ENCODE results near the gene KRABD2.
"Not testable (repeated sequence)": the region's sequence is repeated elsewhere in the genome, so short reads cannot be mapped to it uniquely, and the experiment has no call there.

Gene KRABD2

DNA sequence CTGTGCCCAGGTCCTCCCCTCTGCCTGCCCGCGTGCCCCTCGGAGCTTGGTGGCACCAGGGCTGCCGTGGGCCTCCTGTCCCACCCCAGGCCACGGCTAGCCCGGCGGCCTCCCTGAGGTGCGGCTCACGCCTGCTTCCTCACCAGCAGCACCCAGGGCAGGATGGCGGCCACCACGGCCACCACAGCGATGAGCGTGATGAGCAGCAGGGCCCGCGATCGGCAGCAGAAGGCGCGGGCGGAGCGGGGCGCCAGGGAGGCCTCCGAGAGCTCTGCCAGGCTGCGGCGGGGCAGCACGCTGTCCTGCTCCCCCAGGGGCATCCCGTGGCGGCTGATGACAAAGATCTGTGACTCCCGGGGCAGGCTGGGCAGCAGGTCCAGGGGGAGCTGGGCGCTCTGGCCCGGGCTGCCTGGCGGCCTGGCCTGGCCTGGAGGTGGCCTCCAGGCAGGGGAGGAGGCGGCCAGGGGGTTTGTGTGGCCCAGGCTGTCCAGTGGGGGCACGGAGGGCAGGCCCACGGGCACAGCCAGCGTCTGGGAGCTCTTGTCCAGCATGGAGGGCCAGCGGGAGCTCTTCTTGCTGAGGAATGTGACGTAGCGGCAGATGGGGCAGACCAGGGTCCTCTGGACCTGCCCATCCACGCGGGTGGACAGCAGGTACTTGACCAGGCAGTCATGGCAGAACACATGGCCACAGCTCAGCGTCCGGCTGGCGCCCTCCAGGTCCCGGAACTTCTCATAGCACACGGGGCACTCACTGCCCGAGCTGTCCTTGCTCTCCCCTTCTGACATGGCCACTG, 16.4 kb upstream of the KRABD2 start:
- DNase-seq (ENCODE audit: low read depth), result no peak

DNA sequence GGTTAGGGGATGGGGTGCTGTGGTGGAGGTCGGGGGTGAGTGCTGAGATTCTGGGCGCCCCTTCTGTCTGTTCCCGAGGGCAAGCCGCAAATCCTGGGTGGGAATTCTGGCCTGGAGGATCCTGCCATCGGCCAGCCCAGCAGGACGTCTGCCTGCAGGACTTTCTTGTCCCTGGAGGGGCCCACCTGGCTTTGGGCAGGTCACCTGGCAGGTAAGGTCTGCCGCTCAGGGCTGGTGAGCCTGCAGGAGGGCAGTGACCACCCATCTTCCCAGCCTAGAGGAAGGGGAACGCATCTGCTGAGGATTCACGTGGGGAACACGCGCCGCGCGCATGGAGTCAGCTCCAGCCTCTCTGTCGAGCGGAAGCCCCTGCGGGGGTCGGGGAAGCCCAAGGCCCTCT, 15.8 kb upstream of the KRABD2 start:
- DNase-seq (ENCODE audit: low read depth), result no peak

DNA sequence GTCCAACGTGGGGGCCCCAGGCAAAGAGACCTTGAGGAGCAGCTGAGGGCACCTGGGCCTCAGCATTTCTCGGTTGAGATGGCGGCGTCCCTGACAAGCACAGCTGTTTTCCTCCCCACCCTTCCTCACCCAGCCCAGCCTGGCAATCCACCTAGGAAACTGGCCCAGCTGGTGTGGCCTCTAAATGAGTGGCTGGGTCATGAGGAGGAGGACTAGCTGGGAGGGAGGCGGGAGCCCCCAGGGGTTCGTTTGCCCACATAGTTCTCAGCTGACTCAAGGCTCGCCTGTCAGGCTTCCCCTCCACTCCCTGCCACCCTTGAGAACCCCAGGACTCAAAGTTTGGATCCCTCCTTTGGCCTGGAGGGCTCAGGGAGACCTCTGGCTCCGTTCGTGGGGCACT, 15.2 kb upstream of the KRABD2 start:
- DNase-seq (ENCODE audit: low read depth), result no peak

DNA sequence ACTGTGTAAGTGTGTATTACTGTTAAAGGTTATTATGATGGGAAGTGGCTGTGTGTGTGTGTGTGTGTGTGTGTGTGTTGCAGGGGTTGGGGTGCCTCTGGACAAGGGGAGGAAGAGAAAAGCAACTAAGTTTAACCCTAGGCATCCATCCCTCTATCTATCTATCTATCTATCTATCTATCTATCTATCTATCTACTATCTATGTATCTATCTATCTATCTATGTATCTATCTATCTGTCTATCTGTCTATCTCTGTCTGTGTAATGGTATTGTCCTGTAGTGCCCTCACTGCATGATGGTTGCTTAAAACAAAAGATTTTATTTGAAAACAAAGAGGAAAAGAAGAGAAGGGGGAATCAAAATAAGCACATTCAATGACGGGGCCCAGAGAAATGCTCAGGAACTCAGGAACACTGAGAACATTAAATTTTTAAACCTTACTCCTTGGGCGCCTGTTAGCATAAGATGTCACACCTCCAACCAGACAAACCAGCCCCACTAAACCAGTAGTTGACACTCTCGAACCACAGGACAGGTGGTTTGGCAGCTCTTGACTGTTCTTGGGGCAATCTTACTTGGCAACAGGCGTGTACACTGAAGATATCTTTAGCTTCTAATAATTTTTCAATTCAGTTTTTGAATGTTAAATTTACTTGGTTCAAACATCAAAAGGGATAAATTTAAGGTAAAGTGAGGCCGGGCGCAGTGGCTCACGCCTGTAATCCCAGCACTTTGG, 11.6 kb upstream of the KRABD2 start:
- DNase-seq (ENCODE audit: low read depth), result no peak

DNA sequence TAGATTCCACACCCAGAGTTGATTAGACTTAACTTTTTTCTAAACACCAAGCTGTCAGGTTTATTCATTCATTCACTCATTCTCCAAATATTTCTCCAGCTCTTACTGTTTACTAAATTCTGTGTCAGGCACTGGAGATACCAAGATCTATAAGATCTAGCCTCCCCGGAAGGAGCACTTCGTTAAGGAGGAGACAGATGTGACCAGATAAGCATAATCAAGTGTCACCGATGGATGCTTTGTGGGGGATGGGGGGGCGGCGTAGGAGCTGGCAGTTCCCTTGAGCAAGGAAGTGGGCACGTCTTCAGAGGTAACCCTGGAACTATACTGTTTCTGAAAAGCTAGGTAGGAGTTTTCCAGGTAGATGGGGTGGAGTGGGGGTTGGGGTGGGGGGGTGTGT, 10.3 kb upstream of the KRABD2 start:
- no peak for DNase-seq (ENCODE audit: low read depth)

DNA sequence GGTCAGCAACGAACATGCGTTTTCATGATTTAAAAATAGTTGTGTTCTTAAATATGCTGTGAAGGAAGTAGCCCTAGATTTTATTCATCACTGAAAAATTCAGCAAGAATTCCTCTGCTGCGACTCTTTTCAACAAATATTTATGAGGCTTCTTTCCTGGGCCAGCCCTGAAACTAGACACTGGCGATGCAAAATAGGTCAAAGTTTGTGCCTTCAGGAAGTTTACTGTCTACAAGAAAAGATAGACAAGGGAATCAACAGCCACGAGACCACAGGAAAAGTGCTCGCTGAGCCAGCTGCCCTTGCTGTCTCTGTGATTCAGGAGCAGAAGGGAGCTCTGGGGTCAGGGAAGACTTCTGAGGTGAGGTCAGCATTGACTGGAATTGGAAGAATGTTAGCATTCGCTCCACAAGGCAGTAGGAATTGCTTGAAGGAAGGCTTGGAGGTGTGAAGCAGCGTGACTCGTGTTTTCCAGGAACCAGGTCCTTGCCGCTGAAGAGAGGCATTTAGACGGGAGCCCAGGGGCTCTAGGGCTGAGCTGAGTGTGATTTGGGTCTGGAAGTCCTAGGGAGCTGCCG, 8.4 kb upstream of the KRABD2 start:
- DNase-seq (ENCODE audit: low read depth), result no peak

DNA sequence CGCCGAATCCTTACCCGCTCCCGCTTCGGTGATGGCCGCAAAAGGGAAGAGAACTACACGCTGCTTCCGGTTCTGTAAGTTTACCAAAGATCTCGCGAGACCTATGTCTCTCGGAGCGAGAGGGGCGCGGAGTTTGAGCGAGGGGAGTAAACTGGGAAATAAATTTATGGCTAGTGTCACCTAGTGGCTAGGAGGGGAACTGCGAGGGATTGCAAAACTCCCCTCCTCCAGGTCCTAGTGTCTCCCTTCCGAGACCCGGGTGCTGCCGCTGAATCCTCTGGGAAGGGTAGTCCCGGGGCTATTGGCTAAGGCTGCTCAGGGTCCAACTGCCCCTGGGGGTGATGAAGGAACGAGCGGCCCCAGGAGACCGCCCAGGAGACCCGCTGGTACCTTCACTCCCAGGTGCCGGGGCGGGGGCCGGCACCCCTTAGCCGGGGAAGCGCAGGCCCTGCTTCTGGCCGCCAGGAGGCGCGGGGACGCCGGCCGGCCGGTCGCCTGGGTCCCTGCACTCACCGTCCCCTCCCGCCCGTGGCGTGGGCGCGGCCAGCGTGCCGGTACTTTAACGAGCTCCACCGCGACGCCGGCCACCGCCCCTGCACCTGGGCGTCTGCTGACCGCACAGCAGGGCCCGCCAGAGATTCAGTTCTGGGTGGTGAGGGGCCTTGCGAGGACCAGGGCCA, 6.8 kb upstream of the KRABD2 start, which contains the start of gene RPL26:
RPL26 (minus strand) TSS at position 51 of the 680 bp plus-strand sequence. CDS start 883 bp downstream, outside the sequence.
- DNase-seq (ENCODE audit: low read depth), result peak; percentile 91

DNA sequence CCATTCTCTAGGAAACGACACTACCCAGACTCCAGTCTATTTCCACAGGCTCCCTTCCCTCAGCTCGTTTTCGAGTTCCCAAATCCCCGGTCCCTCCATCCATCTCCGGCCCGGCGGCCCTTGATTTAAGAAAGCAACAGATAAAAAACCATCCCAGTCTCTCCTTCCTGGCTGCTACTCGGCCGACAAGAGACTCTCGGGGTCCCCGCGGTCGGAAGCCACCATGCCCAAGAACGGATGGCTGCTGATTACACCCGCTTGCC, 6.3 kb upstream of the KRABD2 start:
- no peak for DNase-seq (ENCODE audit: low read depth)

DNA sequence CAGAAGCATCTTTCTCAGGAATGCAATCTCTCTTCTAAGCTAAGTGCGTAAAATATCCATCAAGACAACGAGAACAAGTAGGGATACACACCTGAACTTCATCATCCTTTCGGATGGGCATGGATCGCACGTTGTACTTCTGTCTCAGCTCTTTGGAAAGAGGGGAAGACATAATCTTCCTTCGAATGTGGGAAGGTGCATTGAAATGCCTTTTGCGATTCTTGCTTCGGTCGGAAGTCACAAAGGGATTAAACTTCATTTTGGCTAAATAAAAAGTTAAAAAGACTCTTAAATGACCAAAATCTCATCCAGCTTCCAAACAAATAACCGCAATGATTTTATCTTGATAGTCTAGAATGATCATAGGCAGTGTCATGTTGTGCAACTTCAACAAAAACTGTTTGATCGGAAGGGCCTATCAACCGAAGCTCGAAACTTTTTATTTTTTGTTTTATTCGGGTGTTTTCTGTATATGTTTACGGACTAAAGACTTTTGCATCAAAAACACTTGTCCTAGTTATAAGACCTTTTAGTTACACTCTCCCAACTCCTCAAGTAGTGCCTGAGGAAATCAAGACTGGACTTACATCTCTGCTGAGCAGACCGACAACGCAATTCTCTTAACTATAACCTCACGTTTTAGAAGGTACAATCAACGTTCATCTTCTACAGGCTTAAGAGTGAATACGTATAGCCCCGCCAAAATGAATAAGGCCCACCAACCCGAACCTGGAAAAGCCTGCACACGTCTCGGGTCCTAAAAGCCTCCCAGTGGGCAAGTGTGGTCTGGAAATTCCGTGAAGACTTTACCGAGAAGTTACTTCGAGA, 5.8 kb upstream of the KRABD2 start:
- no peak for DNase-seq (ENCODE audit: low read depth)

DNA sequence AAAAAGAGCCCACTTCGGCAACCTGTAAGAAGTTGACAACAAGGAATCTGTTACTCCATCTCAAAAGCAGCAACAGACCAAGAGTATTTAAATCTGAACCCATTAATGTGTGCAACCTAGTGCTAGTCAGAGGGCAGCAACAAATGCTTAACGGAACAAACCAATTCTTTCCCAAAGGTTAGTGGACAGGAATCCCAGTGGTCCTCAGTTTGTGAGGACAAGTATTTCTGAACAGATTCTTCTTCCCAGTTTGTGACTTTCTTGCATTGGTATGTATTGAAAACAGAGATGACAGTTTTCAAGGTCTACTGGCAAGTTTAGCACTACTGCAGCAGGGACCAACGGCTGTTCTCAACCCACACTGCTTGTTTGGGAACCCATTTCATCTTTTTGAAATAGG, 3.5 kb upstream of the KRABD2 start:
- DNase-seq (ENCODE audit: low read depth), result no peak

DNA sequence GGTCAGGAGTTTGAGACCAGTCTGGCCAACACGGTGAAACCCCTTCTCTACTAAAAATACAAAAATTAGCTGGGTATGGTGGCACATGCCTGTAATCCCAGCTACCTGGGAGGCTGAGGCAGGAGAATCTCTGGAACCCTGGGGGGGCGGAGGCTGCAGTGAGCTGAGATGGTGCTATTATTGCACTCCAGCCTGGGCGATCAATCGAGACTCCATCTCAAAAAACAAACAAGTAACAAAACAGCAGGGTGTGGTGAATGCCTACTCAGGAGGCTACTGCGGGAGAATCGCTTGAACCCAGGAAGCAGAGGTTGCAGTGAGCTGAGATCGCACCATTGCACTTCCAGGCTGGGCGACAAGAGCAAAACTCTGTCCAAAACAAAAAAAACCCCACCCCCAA, 1.6 kb upstream of the KRABD2 start:
- not testable (repeated sequence) for DNase-seq (ENCODE audit: low read depth)

DNA sequence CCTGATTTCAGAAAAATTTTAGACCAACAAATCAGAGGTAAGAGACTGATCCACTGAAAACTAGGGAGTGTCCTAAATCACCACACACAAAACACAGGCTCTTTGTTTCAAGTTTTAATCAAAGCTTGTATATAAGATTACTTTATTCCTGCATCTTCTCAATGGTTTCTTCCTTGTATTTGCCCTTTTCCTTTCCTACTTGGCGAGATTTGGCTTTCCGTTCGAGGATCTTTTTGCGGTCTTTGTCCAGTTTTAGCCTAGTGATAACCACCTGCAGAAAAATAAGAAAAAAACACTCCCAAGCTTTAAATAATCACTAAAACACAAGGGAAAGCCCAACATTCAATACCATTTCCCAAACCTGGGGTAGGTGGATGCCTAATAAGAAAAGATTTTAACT, 918 bp upstream of the KRABD2 start:
- DNase-seq (ENCODE audit: low read depth), result no peak

DNA sequence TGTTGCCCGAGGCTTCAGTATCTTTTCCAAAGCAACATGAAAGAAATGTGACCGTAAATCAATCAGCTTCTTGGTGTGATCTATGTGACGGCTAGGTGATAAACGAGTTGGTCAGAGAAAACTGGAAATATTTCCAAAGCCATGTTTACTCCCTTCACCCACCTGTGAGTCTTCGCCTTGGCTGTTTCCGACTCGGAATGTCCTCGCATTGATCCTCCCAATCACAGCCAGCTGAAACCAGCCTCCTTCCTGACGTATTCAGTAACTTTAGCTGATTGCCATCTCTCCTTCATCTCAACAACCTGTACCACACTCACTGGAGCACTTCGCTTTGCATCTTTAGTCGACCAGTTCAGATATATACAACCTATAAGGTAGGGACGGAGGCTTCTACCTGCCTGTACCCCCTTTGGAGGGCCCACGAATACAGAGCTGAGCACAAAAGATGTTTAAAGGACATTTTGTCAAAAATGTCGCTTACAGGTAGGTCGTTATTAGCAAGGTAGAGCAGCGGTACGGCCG, 705 bp downstream of the KRABD2 start:
- DNase-seq (ENCODE audit: low read depth), result no peak

DNA sequence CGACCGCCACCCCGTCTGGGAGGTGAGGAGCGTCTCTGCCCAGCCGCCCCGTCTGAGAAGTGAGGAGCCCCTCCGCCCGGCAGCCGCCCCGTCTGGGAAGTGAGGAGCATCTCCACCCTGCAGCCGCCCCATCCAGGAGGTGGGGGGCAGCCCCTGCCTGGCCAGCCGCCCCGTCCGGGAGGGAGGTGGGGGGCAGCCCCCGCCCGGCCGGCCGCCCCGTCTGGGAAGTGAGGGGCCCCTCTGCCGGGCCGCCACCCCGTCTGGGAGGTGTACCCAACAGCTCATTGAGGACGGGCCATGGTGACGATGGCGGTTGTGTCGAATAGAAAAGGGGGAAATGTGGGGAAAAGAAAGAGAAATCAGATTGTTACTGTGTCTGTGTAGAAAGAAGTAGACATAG, 2.6 kb downstream of the KRABD2 start:
- not testable (repeated sequence) for DNase-seq (ENCODE audit: low read depth)

DNA sequence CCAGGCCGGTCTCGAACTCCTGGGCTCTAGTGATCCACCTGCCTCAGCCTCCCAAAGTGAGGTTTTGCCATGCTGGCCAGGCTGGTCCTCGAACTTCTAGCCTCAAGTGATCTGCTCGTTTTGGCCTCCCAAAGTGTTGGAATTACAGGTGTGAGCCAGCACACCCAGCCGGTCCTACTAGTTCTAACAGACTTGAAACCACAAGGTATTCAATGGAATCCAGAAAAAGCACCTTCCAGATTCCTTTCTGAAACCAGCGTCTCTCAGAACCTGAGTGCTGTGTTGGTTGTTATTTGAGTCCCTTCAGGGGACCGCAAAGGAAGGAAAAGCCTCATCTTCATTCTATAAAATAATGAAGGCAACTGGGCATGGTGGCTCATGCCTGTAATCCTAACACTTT, 4.1 kb downstream of the KRABD2 start:
- no peak for DNase-seq (ENCODE audit: low read depth)

DNA sequence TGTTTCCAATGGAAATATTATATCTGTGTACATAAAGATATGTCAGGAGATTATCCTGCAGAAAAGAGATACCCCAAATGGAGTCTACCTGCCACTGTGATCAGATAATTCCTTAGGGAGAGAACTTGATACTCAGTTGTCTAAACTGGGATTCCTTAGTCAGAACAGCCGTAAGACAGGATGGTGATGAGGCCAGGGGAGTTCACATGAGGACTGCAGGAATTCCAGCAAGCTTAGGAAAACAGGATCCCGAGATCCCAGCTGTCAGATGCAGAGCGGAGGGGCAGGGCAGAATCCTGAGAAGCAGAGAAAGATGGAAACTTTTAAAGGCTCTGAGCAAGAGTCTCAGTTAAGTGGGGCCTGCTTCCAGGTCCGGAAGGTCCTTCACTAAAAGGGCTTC, 4.7 kb downstream of the KRABD2 start:
- DNase-seq (ENCODE audit: low read depth), result no peak

DNA sequence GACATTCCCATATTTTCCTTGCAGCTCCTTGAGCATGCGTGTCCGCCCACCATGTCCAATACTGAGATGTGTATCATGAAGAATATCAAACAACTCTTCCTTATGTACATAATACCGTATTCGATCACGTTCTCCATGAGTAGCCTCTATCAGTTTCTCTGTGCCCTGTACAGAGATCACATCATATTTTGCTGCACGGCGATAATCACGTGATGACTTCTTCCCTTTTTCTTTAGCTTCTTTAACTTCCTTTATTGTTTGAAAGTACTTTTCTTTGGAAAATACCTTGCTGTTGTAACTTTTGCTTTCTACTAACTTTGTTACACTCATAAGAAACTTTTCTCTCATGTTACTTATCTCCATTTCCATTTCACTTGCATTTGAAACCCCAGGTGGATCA, 6.6 kb downstream of the KRABD2 start:
- no peak for DNase-seq (ENCODE audit: low read depth)

DNA sequence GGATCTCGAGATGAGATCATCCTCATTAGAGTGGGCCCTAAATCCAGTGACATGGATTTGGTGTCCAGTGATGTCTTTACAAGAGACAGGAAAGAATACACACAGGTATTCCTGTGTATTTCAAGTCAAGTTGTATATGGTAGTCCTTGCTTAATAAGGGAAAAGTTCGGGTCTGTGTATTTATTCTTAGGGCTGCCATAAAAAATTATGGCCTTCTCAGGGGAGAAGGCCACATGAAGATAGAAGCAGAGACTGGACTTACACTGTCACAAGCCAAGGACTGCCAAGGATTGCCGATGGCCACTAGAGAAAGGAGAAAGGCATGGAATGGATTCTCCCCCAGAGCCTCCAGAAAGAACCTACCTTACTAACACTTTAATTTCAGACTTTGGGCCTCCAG, 8.3 kb downstream of the KRABD2 start:
- no peak for DNase-seq (ENCODE audit: low read depth)

DNA sequence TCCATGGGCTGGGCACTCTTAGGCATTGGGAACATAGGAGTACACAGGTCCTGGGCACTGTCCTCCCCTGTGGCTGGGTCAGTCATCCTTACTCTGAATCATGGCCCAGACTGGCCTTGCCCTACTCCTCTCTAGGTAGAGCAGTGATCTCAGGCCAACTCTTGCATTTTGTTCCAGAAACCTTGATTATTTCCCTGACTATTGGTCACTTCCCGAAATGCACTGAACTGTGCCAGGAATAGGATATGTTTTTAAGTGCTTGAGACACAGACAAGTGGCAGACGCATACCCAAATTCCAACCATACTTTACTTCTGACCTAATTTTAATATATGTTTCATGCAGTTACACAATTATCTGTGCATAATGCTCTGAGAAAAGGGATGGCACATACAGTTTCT, 10.3 kb downstream of the KRABD2 start:
- DNase-seq (ENCODE audit: low read depth), result no peak

DNA sequence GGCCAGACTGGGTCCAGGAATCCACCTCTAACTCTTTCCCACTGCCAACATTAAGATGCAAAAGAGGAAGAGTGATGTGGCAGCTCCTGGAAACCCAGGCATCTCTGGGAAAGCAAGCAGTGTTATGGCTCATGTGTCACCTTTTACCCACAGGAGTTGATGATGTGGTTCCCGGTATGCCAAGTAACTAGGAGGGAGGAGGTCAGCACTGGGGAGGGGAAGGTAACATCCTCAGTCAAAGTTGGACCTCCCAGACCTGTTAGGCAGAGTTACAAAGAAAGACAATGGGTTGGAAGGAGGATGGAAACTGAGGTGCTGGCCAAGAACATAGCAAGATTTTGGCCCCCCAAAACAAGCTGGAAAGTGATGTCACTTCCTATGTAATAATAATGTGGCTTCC, 11.4 kb downstream of the KRABD2 start:
- no peak for DNase-seq (ENCODE audit: low read depth)

DNA sequence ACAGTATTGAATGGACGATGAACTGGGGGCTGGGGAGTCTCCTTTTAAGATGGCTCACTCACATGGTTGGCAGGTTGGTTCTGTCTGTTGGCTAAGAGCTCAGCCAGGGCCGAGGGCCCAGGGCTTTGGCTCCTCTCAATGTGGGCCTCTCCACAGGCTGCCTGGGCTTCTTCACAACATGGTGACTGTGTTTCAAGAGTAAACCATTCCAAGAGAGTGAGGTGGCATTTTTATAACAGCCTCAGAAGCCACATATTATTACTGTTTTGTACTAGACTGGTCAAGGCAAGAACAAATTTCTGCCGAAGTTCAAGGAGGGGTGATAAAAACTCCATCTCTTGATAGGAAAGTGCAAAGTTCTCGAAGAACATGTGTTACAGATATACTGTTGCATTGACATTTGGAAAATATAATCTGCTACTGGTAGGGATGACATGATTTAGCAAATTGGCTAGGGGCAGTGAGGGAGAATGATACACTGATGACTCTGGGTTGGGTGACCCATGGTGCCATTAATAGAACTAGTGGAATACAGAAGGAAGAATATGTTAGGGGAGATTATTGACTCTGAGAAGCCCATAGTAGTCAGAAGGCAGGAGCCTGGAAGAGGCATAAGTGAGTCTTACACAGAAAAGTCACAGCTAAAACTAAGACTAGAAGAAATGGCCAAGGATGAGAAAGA, 13.7 kb downstream of the KRABD2 start:
- no peak for DNase-seq (ENCODE audit: low read depth)

All from stimulated activated CD8-positive, alpha-beta memory T cell treated with anti-CD3 and anti-CD28 coated beads, Interleukin-15, amount 100 ng/mL, for 1 hour (primary cell).